ENCODE data around the gene RPRM. TPM values are rescaled to one million over a fixed set of nuclear protein-coding genes. Genes with fewer than 3 reads are reported as not detected.
"Not testable (repeated sequence)": the region's sequence is repeated elsewhere in the genome, so short reads cannot be mapped to it uniquely, and the experiment has no call there.

Gene RPRM
- under 1 TPM in 1 of 3 donors, not detected in 2; 0.15 TPM for total RNA-seq

- H3K4me1 Mint-ChIP-seq (ENCODE audit: low read depth) = peaks cover 24% of the 10 kb centered on the region
- peak within 1 kb of the TSS; percentile 72 for H3K4me3 Mint-ChIP-seq
- DNase-seq (peak; percentile 20), ATAC-seq (peak; percentile 83 to 86)
- peaks cover 46% of the 10 kb centered on the region for H3K27me3 Mint-ChIP-seq (ENCODE audit: low read depth)
- no peaks in the 10 kb centered on the region for H3K9me3 Mint-ChIP-seq
- H3K36me3 Mint-ChIP-seq (ENCODE audit: insufficient read depth) = no peaks in the 10 kb centered on the region
These were observed at the start of gene RPRM for GRCh38 chr2:153478289-153479261. RPRM (minus strand) TSS chr2:153478762; CDS start chr2:153478565, 197 bp downstream.

GRCh38 chr2:153519257-153519875 is 40.8 kb upstream of the RPRM start:
- H3K36me3 Mint-ChIP-seq (ENCODE audit: insufficient read depth) = no peaks in the 10 kb centered on the region
- no peaks in the 10 kb centered on the region for H3K9me3 Mint-ChIP-seq
- no peak for ATAC-seq
- H3K4me3 Mint-ChIP-seq = no peak overlapping the region
- H3K27me3 Mint-ChIP-seq (ENCODE audit: low read depth) = no peaks in the 10 kb centered on the region
- no peaks in the 10 kb centered on the region for H3K4me1 Mint-ChIP-seq (ENCODE audit: low read depth)
- DNase-seq = peak; percentile 34

GRCh38 chr2:153512331-153512730 is 33.8 kb upstream of the RPRM start:
- Mint-ChIP-seq H3K36me3 (ENCODE audit: insufficient read depth) (no peaks in the 10 kb centered on the region), H3K4me3 (no peak overlapping the region), H3K9me3 (peaks cover 6% of the 10 kb centered on the region), H3K4me1 (ENCODE audit: low read depth) (no peaks in the 10 kb centered on the region), H3K27me3 (ENCODE audit: low read depth) (peaks cover 10% of the 10 kb centered on the region)
- ATAC-seq (no peak), DNase-seq (no peak)

- no peak for DNase-seq
- no peak for ATAC-seq
- H3K4me3 Mint-ChIP-seq = no peak overlapping the region
- peaks cover 10% of the 10 kb centered on the region for H3K27me3 Mint-ChIP-seq (ENCODE audit: low read depth)
- no peaks in the 10 kb centered on the region for H3K36me3 Mint-ChIP-seq (ENCODE audit: insufficient read depth)
- H3K9me3 Mint-ChIP-seq = peaks cover 17% of the 10 kb centered on the region
- H3K4me1 Mint-ChIP-seq (ENCODE audit: low read depth) = no peaks in the 10 kb centered on the region
These were observed 32.4 kb upstream of the RPRM start for GRCh38 chr2:153510996-153511395.

GRCh38 chr2:153509133-153509532 is 30.6 kb upstream of the RPRM start:
- Mint-ChIP-seq H3K9me3 (peaks cover 21% of the 10 kb centered on the region), H3K27me3 (ENCODE audit: low read depth) (peaks cover 9% of the 10 kb centered on the region), H3K4me3 (no peak overlapping the region), H3K36me3 (ENCODE audit: insufficient read depth) (no peaks in the 10 kb centered on the region), H3K4me1 (ENCODE audit: low read depth) (no peaks in the 10 kb centered on the region)
- DNase-seq = no peak
- ATAC-seq = no peak

- H3K36me3 Mint-ChIP-seq (ENCODE audit: insufficient read depth); H3K4me3 Mint-ChIP-seq; DNase-seq; H3K4me1 Mint-ChIP-seq (ENCODE audit: low read depth); ATAC-seq; H3K27me3 Mint-ChIP-seq (ENCODE audit: low read depth): not testable (repeated sequence)
- peaks cover 21% of the 10 kb centered on the region for H3K9me3 Mint-ChIP-seq
These were observed 27.9 kb upstream of the RPRM start for GRCh38 chr2:153506499-153506898.

- peak in 1 of 2 donors; percentile 34 for ATAC-seq
- Mint-ChIP-seq H3K4me1 (ENCODE audit: low read depth) (no peaks in the 10 kb centered on the region), H3K27me3 (ENCODE audit: low read depth) (no peaks in the 10 kb centered on the region), H3K4me3 (no peak overlapping the region), H3K9me3 (peaks cover 4% of the 10 kb centered on the region), H3K36me3 (ENCODE audit: insufficient read depth) (no peaks in the 10 kb centered on the region)
- DNase-seq = no peak
These were observed 20.9 kb upstream of the RPRM start for GRCh38 chr2:153499439-153499838.

GRCh38 chr2:153497938-153498629 is 19.5 kb upstream of the RPRM start:
- H3K27me3 Mint-ChIP-seq (ENCODE audit: low read depth) = no peaks in the 10 kb centered on the region
- peak in 1 of 2 donors; percentile 18 for ATAC-seq

GRCh38 chr2:153495725-153496124 is 17.2 kb upstream of the RPRM start:
- ATAC-seq (no peak), DNase-seq (no peak)
- peaks cover 7% of the 10 kb centered on the region for H3K27me3 Mint-ChIP-seq (ENCODE audit: low read depth)
- no peaks in the 10 kb centered on the region for H3K36me3 Mint-ChIP-seq (ENCODE audit: insufficient read depth)
- no peaks in the 10 kb centered on the region for H3K4me1 Mint-ChIP-seq (ENCODE audit: low read depth)
- H3K9me3 Mint-ChIP-seq = no peaks in the 10 kb centered on the region
- no peak overlapping the region for H3K4me3 Mint-ChIP-seq

More at GRCh38 chr2:153497938-153498629, 19.5 kb upstream of the RPRM start:
- no peaks in the 10 kb centered on the region for H3K36me3 Mint-ChIP-seq (ENCODE audit: insufficient read depth)
- H3K4me3 Mint-ChIP-seq = no peak overlapping the region
- no peak for DNase-seq
- H3K4me1 Mint-ChIP-seq (ENCODE audit: low read depth) = no peaks in the 10 kb centered on the region
- no peaks in the 10 kb centered on the region for H3K9me3 Mint-ChIP-seq

GRCh38 chr2:153488072-153488471 is 9.5 kb upstream of the RPRM start:
- no peaks in the 10 kb centered on the region for H3K9me3 Mint-ChIP-seq
- H3K4me3 Mint-ChIP-seq = no peak overlapping the region
- H3K4me1 Mint-ChIP-seq (ENCODE audit: low read depth) = no peaks in the 10 kb centered on the region
- DNase-seq (no peak), ATAC-seq (no peak)
- no peaks in the 10 kb centered on the region for H3K36me3 Mint-ChIP-seq (ENCODE audit: insufficient read depth)
- H3K27me3 Mint-ChIP-seq (ENCODE audit: low read depth) = peaks cover 16% of the 10 kb centered on the region

GRCh38 chr2:153487448-153487847 is 8.9 kb upstream of the RPRM start:
- peaks cover 20% of the 10 kb centered on the region for H3K27me3 Mint-ChIP-seq (ENCODE audit: low read depth)
- H3K4me1 Mint-ChIP-seq (ENCODE audit: low read depth) = no peaks in the 10 kb centered on the region
- no peaks in the 10 kb centered on the region for H3K36me3 Mint-ChIP-seq (ENCODE audit: insufficient read depth)
- no peaks in the 10 kb centered on the region for H3K9me3 Mint-ChIP-seq
- ATAC-seq = no peak
- no peak overlapping the region for H3K4me3 Mint-ChIP-seq
- DNase-seq = no peak

- Mint-ChIP-seq H3K4me1 (ENCODE audit: low read depth) (peaks cover 24% of the 10 kb centered on the region), H3K27me3 (ENCODE audit: low read depth) (peaks cover 42% of the 10 kb centered on the region), H3K4me3 (no peak overlapping the region), H3K36me3 (ENCODE audit: insufficient read depth) (no peaks in the 10 kb centered on the region), H3K9me3 (no peaks in the 10 kb centered on the region)
- DNase-seq = no peak
- ATAC-seq = no peak
These were observed 1.0 kb upstream of the RPRM start for GRCh38 chr2:153479573-153479972.

GRCh38 chr2:153477636-153478288 is 800 bp downstream of the RPRM start:
- Mint-ChIP-seq H3K4me1 (ENCODE audit: low read depth) (peaks cover 24% of the 10 kb centered on the region), H3K27me3 (ENCODE audit: low read depth) (peaks cover 44% of the 10 kb centered on the region), H3K9me3 (no peaks in the 10 kb centered on the region), H3K4me3 (peak overlapping the region; percentile 72), H3K36me3 (ENCODE audit: insufficient read depth) (no peaks in the 10 kb centered on the region)
- ATAC-seq = no peak
- no peak for DNase-seq

All from activated T-cell treated with anti-CD3 and anti-CD28 coated beads, Interleukin-2, amount 50 U/mL, for 4 hours (primary cell).